WTC11 (cell line): ENCODE results near the gene C10orf90.

Source experiments
- ATF1 ChIP-seq: sonication (generic); formaldehyde crosslinking; IDR thresholded peaks from 2 replicates; pipeline ENCODE4 v1.8.1; 2023; ENCODE audit warnings: mild to moderate bottlenecking, moderate library complexity, missing genetic modification reagents
- ELF4 ChIP-seq: sonication (generic); formaldehyde crosslinking; IDR thresholded peaks from 2 replicates; pipeline ENCODE4 v1.8.1; 2022; ENCODE audit warnings: low read depth, mild to moderate bottlenecking, moderate library complexity, missing genetic modification reagents
- NR3C1 ChIP-seq: sonication (generic); formaldehyde crosslinking; conservative IDR thresholded peaks from 2 replicates; pipeline ENCODE4 v1.8.1; 2023; ENCODE audit warnings: low read depth, mild to moderate bottlenecking, missing genetic modification reagents
- RORB ChIP-seq: fragments of 250-450 bp; sonication (Bioruptor Pico); IDR thresholded peaks from 2 replicates; pipeline ENCODE4 v1.9.0; 2021; ENCODE audit warnings: mild to moderate bottlenecking
- ZNF263 ChIP-seq: sonication (generic); formaldehyde crosslinking; IDR thresholded peaks from 2 replicates; pipeline ENCODE4 v1.8.1; 2022; ENCODE audit warnings: low read depth, mild to moderate bottlenecking, moderate library complexity, missing genetic modification reagents
- TF ChIP-seq, protein P1 (sequence below): fragments of 200-600 bp; IDR thresholded peaks from 2 replicates; pipeline ENCODE4 v1.8.0; 2022; ENCODE audit warnings: antibody characterized with exemption
- TF ChIP-seq, protein P2 (sequence below): fragments of 250-450 bp; sonication (Bioruptor Pico); IDR thresholded peaks from 2 replicates; pipeline ENCODE4 v2.1.2; 2022; ENCODE audit warnings: mild to moderate bottlenecking, moderate library complexity
- TF ChIP-seq, protein P3 (sequence below): sonication (generic); formaldehyde crosslinking; IDR thresholded peaks from 2 replicates; pipeline ENCODE4 v1.8.0; 2022; ENCODE audit warnings: mild to moderate bottlenecking, missing genetic modification reagents
- TF ChIP-seq, protein P4 (sequence below): sonication (generic); formaldehyde crosslinking; conservative IDR thresholded peaks from 2 replicates; pipeline ENCODE4 v1.8.1; 2023; ENCODE audit warnings: mild to moderate bottlenecking, low read depth, missing genetic modification reagents, moderate library complexity
- TF ChIP-seq, protein P5 (sequence below): sonication (generic); formaldehyde crosslinking; IDR thresholded peaks from 2 replicates; pipeline ENCODE4 v1.8.1; 2022; ENCODE audit warnings: low read depth, mild to moderate bottlenecking, moderate library complexity, missing genetic modification reagents, borderline replicate concordance
- TF ChIP-seq, protein P6 (sequence below): sonication (generic); formaldehyde crosslinking; IDR thresholded peaks from 2 replicates; pipeline ENCODE4 v1.8.1; 2023; ENCODE audit warnings: mild to moderate bottlenecking, missing genetic modification reagents

GRCh38 chr10:126392469-126392868, 278.0 kb downstream of the C10orf90 start:
- TF ChIP-seq, protein P1, sequence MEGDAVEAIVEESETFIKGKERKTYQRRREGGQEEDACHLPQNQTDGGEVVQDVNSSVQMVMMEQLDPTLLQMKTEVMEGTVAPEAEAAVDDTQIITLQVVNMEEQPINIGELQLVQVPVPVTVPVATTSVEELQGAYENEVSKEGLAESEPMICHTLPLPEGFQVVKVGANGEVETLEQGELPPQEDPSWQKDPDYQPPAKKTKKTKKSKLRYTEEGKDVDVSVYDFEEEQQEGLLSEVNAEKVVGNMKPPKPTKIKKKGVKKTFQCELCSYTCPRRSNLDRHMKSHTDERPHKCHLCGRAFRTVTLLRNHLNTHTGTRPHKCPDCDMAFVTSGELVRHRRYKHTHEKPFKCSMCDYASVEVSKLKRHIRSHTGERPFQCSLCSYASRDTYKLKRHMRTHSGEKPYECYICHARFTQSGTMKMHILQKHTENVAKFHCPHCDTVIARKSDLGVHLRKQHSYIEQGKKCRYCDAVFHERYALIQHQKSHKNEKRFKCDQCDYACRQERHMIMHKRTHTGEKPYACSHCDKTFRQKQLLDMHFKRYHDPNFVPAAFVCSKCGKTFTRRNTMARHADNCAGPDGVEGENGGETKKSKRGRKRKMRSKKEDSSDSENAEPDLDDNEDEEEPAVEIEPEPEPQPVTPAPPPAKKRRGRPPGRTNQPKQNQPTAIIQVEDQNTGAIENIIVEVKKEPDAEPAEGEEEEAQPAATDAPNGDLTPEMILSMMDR = no peak
- TF ChIP-seq, protein P2, sequence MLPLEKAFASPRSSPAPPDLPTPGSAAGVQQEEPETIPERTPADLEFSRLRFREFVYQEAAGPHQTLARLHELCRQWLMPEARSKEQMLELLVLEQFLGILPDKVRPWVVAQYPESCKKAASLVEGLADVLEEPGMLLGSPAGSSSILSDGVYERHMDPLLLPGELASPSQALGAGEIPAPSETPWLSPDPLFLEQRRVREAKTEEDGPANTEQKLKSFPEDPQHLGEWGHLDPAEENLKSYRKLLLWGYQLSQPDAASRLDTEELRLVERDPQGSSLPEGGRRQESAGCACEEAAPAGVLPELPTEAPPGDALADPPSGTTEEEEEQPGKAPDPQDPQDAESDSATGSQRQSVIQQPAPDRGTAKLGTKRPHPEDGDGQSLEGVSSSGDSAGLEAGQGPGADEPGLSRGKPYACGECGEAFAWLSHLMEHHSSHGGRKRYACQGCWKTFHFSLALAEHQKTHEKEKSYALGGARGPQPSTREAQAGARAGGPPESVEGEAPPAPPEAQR (CRISPR knock-in tag) = no peak
- TF ChIP-seq ATF1 = no peak
- TF ChIP-seq NR3C1 (CRISPR knock-in tag) = no peak
- no peak for TF ChIP-seq RORB
- TF ChIP-seq ELF4 = no peak
- TF ChIP-seq, protein P3, sequence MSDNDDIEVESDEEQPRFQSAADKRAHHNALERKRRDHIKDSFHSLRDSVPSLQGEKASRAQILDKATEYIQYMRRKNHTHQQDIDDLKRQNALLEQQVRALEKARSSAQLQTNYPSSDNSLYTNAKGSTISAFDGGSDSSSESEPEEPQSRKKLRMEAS (CRISPR knock-in tag) = no peak
- no peak for TF ChIP-seq ZNF263 (CRISPR knock-in tag)
- TF ChIP-seq, protein P4, sequence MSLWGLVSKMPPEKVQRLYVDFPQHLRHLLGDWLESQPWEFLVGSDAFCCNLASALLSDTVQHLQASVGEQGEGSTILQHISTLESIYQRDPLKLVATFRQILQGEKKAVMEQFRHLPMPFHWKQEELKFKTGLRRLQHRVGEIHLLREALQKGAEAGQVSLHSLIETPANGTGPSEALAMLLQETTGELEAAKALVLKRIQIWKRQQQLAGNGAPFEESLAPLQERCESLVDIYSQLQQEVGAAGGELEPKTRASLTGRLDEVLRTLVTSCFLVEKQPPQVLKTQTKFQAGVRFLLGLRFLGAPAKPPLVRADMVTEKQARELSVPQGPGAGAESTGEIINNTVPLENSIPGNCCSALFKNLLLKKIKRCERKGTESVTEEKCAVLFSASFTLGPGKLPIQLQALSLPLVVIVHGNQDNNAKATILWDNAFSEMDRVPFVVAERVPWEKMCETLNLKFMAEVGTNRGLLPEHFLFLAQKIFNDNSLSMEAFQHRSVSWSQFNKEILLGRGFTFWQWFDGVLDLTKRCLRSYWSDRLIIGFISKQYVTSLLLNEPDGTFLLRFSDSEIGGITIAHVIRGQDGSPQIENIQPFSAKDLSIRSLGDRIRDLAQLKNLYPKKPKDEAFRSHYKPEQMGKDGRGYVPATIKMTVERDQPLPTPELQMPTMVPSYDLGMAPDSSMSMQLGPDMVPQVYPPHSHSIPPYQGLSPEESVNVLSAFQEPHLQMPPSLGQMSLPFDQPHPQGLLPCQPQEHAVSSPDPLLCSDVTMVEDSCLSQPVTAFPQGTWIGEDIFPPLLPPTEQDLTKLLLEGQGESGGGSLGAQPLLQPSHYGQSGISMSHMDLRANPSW (CRISPR knock-in tag) = no peak
- TF ChIP-seq, protein P5, sequence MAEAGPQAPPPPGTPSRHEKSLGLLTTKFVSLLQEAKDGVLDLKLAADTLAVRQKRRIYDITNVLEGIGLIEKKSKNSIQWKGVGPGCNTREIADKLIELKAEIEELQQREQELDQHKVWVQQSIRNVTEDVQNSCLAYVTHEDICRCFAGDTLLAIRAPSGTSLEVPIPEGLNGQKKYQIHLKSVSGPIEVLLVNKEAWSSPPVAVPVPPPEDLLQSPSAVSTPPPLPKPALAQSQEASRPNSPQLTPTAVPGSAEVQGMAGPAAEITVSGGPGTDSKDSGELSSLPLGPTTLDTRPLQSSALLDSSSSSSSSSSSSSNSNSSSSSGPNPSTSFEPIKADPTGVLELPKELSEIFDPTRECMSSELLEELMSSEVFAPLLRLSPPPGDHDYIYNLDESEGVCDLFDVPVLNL = no peak
- TF ChIP-seq, protein P6, sequence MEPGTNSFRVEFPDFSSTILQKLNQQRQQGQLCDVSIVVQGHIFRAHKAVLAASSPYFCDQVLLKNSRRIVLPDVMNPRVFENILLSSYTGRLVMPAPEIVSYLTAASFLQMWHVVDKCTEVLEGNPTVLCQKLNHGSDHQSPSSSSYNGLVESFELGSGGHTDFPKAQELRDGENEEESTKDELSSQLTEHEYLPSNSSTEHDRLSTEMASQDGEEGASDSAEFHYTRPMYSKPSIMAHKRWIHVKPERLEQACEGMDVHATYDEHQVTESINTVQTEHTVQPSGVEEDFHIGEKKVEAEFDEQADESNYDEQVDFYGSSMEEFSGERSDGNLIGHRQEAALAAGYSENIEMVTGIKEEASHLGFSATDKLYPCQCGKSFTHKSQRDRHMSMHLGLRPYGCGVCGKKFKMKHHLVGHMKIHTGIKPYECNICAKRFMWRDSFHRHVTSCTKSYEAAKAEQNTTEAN (CRISPR knock-in tag) = no peak
